HG02981 (cell line): Measurements from ENCODE around the gene VAMP8.
"Not testable (repeated sequence)": the region's sequence is repeated elsewhere in the genome, so short reads cannot be mapped to it uniquely, and the experiment has no call there.

Source experiments
- ATAC-seq: cut with Tn5 transposase; IDR thresholded peaks from one replicate; pipeline ENCODE4 v1.9.1; 2021; ENCODE audit warnings: mild to moderate bottlenecking, moderate library complexity; ENCODE audit not compliant: unreplicated experiment

The VAMP8 gene

DNA sequence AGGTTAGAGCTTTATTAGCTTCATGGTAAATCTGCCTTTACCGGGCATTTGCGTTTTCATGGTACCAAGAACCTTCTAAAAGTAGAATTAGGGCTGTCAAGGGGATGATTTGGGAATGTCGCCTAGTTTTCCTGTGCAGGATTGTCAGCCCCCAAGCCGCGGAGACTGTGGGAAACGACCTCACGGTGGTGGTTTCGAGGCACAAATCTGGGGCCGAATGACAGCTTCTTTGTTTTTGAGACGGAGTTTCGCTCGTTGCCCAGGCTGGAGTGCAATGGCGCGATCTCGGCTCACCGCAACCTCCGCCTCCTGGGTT, 38.0 kb downstream of the VAMP8 start:
- ATAC-seq = no peak

- not testable (repeated sequence) for ATAC-seq
Measured at GRCh38 chr2:85617723-85618122, 40.3 kb downstream of the VAMP8 start.

DNA sequence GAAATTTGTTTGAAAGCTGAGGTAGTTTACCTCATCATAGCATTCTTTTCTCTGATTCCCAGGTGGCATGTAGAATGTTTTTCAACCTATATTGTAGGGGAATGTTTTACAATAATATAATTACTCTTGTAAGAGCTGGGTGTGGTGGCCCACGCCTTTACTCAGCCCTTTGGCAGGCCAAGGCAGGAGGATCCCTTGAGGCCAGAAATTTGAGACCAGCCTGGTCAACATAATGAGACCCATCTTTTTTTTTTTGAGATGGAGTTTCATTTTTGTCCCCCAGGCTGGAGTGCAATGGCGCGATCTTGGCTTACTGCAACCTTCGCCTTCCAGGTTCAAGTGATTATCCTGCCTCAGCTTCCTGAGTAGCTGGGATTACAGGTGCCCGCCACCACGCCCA, 42.2 kb downstream of the VAMP8 start:
- ATAC-seq = no peak

DNA sequence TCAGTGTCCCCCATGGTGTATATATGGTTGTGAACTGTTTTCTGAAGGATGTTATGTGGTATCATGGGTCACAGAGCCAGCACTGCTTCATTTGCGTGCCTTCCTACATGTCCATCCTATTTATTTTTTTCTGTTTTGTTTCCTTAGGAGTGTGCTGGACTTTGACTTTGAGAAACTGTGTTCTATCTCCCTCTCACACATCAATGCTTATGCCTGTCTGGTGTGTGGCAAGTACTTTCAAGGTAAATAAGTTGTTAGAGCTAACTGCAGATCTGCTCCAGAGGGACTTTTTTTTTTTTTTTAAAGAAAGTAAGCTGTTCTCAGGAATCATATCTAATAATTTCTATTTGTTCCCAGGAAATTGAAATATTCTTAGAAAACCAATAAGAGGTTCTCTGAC, 44.0 kb downstream of the VAMP8 start:
- no peak for ATAC-seq

DNA sequence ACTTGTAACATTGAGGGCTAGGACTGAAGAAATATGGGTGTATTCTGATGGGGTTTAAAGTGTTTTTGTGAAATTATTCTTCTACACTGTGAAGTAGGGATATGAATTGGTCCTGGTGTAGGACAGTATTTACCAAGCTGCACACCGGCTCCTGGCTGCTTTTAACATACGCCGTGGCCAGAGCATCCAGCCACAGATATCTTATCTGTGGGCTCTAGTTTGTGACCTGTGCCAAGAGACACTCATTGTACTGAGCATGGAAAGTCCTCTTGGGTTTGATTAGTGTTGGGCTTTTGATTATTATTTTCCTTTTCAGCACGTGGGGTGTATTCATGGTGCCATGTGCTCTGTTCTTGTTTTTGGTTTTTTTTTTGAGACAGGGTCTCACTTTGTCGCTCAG, 46.6 kb downstream of the VAMP8 start:
- no peak for ATAC-seq

- no peak for ATAC-seq
Measured at GRCh38 chr2:85628658-85629057, 51.3 kb downstream of the VAMP8 start.

DNA sequence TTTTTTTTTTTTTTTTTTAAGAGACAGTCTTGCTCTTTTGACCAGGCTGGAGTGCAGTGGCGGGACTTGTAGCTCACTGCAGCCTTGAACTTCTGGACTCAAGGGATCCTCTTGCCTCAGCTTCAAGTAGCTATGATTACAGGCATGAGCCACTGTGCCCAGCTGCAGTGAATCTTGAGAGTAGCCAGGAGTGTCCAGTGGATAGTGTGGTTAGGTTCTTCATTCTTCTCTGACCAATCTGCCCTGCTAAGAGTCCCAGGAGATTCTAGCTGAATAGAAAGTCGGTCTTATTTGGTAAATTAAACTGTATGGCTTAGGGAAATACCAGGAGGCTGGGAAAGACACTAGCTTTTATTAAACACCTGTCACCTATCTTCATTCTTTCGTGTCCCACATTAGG, 53.9 kb downstream of the VAMP8 start:
- ATAC-seq = no peak
